Esophagus (tissue), 2 donors: ENCODE data around the gene CPVL. TPM values are rescaled to one million over a fixed set of nuclear protein-coding genes. Genes with fewer than 3 reads are reported as not detected.
A peak's percentile ranks its signal among the peaks of the same experiment; 100 is the strongest.

ENCODE experiments used
- H3K27ac ChIP-seq, 2 donors: one replicate each; pipeline ENCODE4 v1.5.1; 2013; ENCODE audit warnings: low read depth in 2 of 2, mild to moderate bottlenecking in 2 of 2, inconsistent platforms in 1 of 2, low read length in 1 of 2, moderate library complexity in 1 of 2
- H3K27me3 ChIP-seq, 2 donors: one replicate each; pipeline ENCODE4 v1.6.1; 2013; ENCODE audit warnings: low read length in 2 of 2, control low read depth in 1 of 2, mild to moderate bottlenecking in 1 of 2; ENCODE audit not compliant: insufficient read depth in 2 of 2, control insufficient read depth in 1 of 2
- H3K36me3 ChIP-seq, 2 donors: one replicate each; pipeline ENCODE4 v1.6.1; 2013; ENCODE audit warnings: low read length in 1 of 2; ENCODE audit not compliant: control insufficient read depth in 2 of 2, insufficient read depth in 2 of 2
- H3K4me1 ChIP-seq, 2 donors: one replicate each; pipeline ENCODE4 v1.6.1; 2013; ENCODE audit warnings: low read length in 1 of 2; ENCODE audit not compliant: control insufficient read depth in 2 of 2, insufficient read depth in 2 of 2
- H3K4me3 ChIP-seq, 2 donors: one replicate each; pipeline ENCODE4 v1.5.1; 2013; ENCODE audit warnings: low read length in 2 of 2, mild to moderate bottlenecking in 2 of 2, low read depth in 1 of 2, moderate library complexity in 1 of 2
- H3K9me3 ChIP-seq, 2 donors: one replicate each; pipeline ENCODE4 v1.6.1; 2013; ENCODE audit warnings: mild to moderate bottlenecking in 2 of 2, low read depth in 1 of 2, low read length in 1 of 2, moderate library complexity in 1 of 2; ENCODE audit not compliant: control insufficient read depth in 2 of 2, insufficient read depth in 1 of 2
- whole genome bisulfite sequencing, 2 donors: extraction: QIAGEN DNeasy Blood & Tissue Kit; methylation state at CpG; one replicate each; pipeline ENCODE4 v1.1.7; 2013; 5-methylcytosine and 5-hydroxymethylcytosine counted together
- polyA plus RNA-seq, 2 donors: library from polyadenylated mRNA; stranded (reverse); fragments of 200-250 nt; gene quantifications; one replicate each; pipeline ENCODE4 v1.2.3, GENCODE V29; 2013
- donor health status: healthy with polysubstance abuse.
- donor health status: Bipolar disorder and iron deficiency.

CPVL gene
- polyA plus RNA-seq, 2 donors = 4.6 to 9.5 TPM

DNA sequence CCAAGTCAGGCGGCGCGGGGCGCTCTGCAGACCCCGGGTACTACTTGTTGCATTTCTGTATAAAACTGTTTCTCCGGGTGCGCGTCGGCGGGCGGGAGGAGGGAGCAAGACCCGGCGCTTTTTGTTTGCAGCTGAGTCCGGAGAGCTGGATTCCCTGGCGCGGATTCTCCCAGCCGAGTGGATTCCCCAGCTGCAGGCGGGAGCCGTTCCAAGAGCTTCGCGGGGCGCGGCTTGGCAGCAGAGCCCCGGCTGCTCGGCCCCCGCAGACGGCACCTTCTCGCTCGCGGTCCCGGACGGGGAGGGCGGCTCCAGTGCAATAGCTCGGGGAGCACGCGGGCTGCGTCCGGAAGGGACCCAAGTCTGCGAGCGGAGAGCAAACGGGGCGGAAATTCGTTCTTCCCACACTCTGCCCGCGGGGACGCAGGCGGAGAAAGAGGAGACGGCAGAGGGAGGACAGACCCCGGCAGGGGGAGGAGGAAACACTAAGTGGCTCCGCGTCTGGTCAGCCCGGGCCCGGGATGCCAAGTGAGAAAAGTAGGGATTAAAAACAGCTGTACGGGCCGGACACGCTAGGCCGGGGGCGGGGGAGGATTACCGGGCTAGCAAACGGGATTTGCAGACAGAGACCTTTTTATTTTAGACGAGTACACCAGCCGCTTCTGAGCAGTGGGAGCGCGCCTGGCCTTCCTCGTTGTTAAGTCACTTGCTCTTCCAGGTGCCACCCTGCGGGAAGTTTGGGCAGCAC lies 187.9 kb downstream of the CPVL start, which contains the start of gene TRIL:
Gene TRIL (minus strand): TSS at position 96 of the 745 bp plus-strand sequence. CDS start 284 bp downstream, outside the sequence.
- no peaks in the 10 kb centered on the region for H3K36me3 ChIP-seq
- H3K4me3 ChIP-seq = peak within 1 kb of the TSS; percentile 53 to 60
- no peaks in the 10 kb centered on the region for H3K9me3 ChIP-seq
- WGBS, 2 donors = 4 to 5% methylated on average over 66 of the region's 66 CpGs
- H3K27me3 ChIP-seq = no peaks in the 10 kb centered on the region
- peak within 1 kb of the TSS; percentile 81 to 85 for H3K27ac ChIP-seq
- H3K4me1 ChIP-seq = peaks cover 0 to 27% of the 10 kb centered on the region in 2 donors

DNA sequence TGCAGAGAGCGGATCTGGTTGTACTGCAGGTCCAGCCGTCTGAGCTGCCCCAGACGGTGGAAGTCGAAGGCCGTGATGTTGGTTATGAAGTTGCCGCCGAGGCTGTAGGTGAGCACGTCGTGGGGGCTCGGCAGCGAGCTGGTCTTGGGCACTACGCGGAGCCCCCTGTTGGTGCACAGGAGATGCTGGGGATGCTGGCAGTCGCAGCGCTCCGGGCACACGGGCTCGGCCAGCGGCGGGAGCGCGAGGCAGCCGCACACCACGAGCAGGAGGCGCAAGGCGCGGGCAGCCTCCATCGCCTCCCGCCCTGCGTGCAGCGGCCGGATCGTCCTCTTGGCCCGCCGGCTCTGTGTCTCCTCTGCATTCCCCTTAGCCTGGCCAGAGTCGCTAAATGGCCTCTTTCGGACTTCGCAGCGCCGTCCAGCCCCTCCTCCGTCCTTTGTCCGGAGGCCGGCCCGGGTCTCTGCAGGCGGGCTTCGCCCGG lies 188.5 kb downstream of the CPVL start:
- Histone ChIP-seq H3K36me3 (no peaks in the 10 kb centered on the region), H3K27ac (peak overlapping the region; percentile 54 to 81), H3K27me3 (no peaks in the 10 kb centered on the region), H3K4me1 (peaks cover 0 to 27% of the 10 kb centered on the region in 2 donors), H3K9me3 (no peaks in the 10 kb centered on the region), H3K4me3 (peak overlapping the region; percentile 53 to 60)
- WGBS, 2 donors = 3% methylated on average over 47 of the region's 47 CpGs

DNA sequence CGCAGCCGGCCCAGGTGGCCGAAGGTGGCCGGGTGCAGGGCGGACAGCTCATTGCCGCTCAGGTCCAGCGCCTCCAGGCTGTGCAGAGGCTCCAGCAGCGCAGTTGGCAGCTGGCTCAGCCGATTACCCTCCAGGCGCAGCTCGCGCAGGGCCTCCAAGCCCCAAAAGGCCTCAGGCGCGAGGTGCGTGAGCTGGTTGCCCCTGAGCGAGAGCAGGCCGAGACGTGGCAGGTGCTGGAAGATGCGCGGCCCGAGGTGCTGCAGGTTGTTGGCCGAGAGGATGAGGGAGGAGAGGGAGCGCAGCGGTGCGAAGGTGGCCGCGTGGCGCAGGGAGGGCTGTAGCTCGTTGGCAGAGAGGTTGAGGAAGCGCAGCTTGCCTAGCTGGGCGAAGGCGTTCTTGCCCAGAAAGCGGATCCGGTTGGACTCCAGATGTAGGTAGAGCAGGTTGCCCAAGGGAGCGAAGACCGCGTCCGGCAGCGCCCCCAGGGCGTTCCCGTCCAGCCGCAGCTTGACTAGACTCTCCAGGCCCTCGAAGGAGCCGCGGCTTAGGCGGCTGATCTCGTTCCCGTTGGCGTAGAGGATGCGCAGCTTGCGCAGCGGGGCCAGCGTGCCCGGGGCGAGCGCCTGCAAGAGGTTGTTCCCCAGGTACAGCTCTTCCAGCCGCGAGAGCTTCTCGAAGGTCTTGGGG lies 189.1 kb downstream of the CPVL start:
- Histone ChIP-seq H3K9me3 (no peaks in the 10 kb centered on the region), H3K4me1 (peaks cover 0 to 27% of the 10 kb centered on the region in 2 donors), H3K36me3 (no peaks in the 10 kb centered on the region), H3K4me3 (peak overlapping the region; percentile 53 to 60), H3K27ac (peak overlapping the region; percentile 35 to 81), H3K27me3 (no peaks in the 10 kb centered on the region)
- 3 to 4% methylated on average over 59 of the region's 59 CpGs for WGBS, 2 donors

DNA sequence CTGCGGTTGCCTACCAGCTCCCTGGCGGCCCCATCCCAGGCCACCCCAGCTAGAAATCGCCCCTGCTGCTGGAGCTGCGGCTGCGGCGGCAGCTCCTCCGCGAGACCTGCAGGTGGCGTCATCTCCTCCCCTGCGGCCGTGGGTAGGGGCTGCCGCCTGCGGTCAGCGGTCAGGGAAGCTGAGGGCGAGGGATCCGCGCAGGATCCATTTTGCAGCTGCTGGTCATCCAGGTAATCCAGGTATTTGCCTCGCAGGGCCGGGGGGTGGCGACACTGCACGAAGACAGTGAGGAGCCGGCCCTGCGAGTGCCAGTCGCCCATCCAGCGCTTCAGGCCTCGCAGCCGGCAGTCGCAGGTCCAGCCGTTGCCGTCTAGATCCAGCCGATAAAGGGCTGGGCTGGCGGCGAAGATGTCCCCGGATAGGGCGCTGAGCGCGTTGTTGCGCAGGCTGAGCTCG lies 189.7 kb downstream of the CPVL start:
- Histone ChIP-seq H3K36me3 (no peaks in the 10 kb centered on the region), H3K27ac (peak overlapping the region; percentile 29 to 81), H3K27me3 (no peaks in the 10 kb centered on the region), H3K9me3 (no peaks in the 10 kb centered on the region), H3K4me3 (peak overlapping the region; percentile 53 to 60), H3K4me1 (peaks cover 0 to 27% of the 10 kb centered on the region in 2 donors)
- WGBS, 2 donors = 1% methylated on average over 33 to 39 of the region's 39 CpGs

- H3K27me3 ChIP-seq = no peaks in the 10 kb centered on the region
These were observed 190.4 kb downstream of the CPVL start for GRCh38 chr7:28955718-28956607.

DNA sequence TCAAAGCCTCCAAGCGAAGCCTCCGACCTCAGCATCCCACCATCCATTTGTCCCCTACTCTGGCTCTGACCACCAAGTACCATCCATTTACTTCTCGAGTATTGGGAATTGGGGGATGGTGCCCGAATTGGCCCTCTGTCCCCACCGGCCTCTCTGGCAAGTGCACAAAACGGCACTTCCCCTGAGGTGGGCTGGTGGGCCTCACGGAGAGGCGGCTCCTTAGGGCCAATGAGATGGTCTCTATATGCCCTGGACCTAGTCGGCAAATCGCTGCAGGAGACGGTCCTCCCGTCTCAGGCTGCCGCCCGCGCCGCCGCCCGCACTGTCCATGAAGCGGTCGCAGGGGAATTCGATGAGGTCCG lies 191.0 kb downstream of the CPVL start:
- Histone ChIP-seq H3K27me3 (no peaks in the 10 kb centered on the region), H3K9me3 (no peaks in the 10 kb centered on the region), H3K4me3 (peak overlapping the region; percentile 53 to 60), H3K27ac (no peak overlapping the region), H3K36me3 (no peaks in the 10 kb centered on the region), H3K4me1 (peaks cover 0 to 26% of the 10 kb centered on the region in 2 donors)
- 43 to 56% methylated on average over 22 of the region's 22 CpGs for WGBS, 2 donors

More at GRCh38 chr7:28955718-28956607, 190.4 kb downstream of the CPVL start:
- H3K36me3 ChIP-seq = no peaks in the 10 kb centered on the region
- 3 to 4% methylated on average over 102 to 104 of the region's 104 CpGs for WGBS, 2 donors
- peak overlapping the region; percentile 29 to 52 for H3K27ac ChIP-seq
- H3K9me3 ChIP-seq = no peaks in the 10 kb centered on the region
- H3K4me3 ChIP-seq = peak overlapping the region; percentile 53 to 60
- peaks cover 0 to 27% of the 10 kb centered on the region in 2 donors for H3K4me1 ChIP-seq

- Histone ChIP-seq H3K4me1 (peaks cover 0 to 23% of the 10 kb centered on the region in 2 donors), H3K4me3 (no peak overlapping the region), H3K27me3 (no peaks in the 10 kb centered on the region), H3K27ac (no peak overlapping the region), H3K36me3 (no peaks in the 10 kb centered on the region), H3K9me3 (no peaks in the 10 kb centered on the region)
- 56 to 57% methylated on average over 5 of the region's 5 CpGs for WGBS, 2 donors
These were observed 191.4 kb downstream of the CPVL start for GRCh38 chr7:28954946-28955345.

GRCh38 chr7:28954471-28954870 lies 191.9 kb downstream of the CPVL start:
- H3K36me3 ChIP-seq = no peaks in the 10 kb centered on the region
- no peaks in the 10 kb centered on the region for H3K27me3 ChIP-seq
- peaks cover 0 to 23% of the 10 kb centered on the region in 2 donors for H3K4me1 ChIP-seq
- H3K4me3 ChIP-seq = no peak overlapping the region
- no peaks in the 10 kb centered on the region for H3K9me3 ChIP-seq
- no peak overlapping the region for H3K27ac ChIP-seq

DNA sequence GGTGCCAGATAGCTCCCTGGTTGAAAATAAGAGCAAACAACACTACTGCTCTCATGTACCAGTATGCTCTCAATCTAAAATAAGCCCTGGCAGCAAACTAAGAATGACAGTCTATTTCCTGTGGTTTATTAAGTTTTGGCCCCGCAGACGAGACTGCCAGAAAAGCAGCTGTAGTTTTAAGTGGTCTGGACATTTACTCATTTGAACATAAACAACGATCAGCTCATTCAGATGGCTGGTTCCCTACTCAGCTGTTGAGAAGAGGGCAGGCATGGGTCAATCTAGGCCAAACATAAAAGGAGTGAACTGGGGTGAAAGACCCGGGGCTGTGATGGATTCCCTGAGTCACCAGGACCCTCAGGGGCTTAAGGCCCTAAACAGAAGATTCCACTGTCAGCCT lies 192.7 kb downstream of the CPVL start:
- peaks cover 0 to 23% of the 10 kb centered on the region in 2 donors for H3K4me1 ChIP-seq

More for the DNA sequence above, 192.7 kb downstream of the CPVL start:
- no peak overlapping the region for H3K4me3 ChIP-seq
- no peaks in the 10 kb centered on the region for H3K9me3 ChIP-seq
- no peak overlapping the region for H3K27ac ChIP-seq
- no peaks in the 10 kb centered on the region for H3K36me3 ChIP-seq
- H3K27me3 ChIP-seq = no peaks in the 10 kb centered on the region
- WGBS, 2 donors = 33 to 44% methylated on average over 4 of the region's 4 CpGs
